HepG2 (cell line): ENCODE measurements around the gene FGD3. TPM values are rescaled to one million over a fixed set of nuclear protein-coding genes. Genes with fewer than 3 reads are reported as not detected.

Source experiments
- ATAC-seq: fragments of 200-7000 bp; cut with Tn5 transposase; 3 replicates; pipeline ENCODE4 v1.9.1; 2020; ENCODE audit warnings: mild to moderate bottlenecking, moderate library complexity
- BruUV-seq: library from RNA; stranded (reverse); fragments of 400-500 nt; replicated peaks from 2 replicates; lab custom pipeline; 2021; lab: Mats Ljungman, UMichigan
- CTCF ChIA-PET: fragments of 300-600 bp; formaldehyde crosslinking; extraction: SDS; loops from one replicate; lab custom pipeline; 2021; ENCODE audit warnings: low total read pairs, inconsistent platforms, low intra/inter-chr PET ratio; lab: Yijun Ruan, JAX
- POLR2A ChIA-PET: fragments of 350-600 bp; sonication (Branson Sonifier 250); formaldehyde crosslinking; loops from one replicate; lab custom pipeline; 2020; ENCODE audit warnings: antibody characterized with exemption, inconsistent platforms; lab: Yijun Ruan, JAX
- DNase-seq: peaks from one replicate; pipeline ENCODE4 v3.0.0-alpha.2; 2015; ENCODE audit warnings: low spot score
- FAIRE-seq: peaks from 3 replicates; lab custom pipeline; 2011; peaks lifted over from hg19 to GRCh38; lab: Jason Lieb, UNC
- H2AFZ ChIP-seq: one replicate; pipeline ENCODE4 v1.6.1; 2011; ENCODE audit warnings: low read length, inconsistent platforms
- H3K27ac ChIP-seq: fragments of 300-600 bp; 3 replicates; pipeline ENCODE4 v1.8.0; 2011; ENCODE audit warnings: mixed run types, mild to moderate bottlenecking, mixed read lengths, low read length, inconsistent platforms; ENCODE audit not compliant: insufficient read depth; ENCODE audit errors: extremely low read length
- H3K27me3 ChIP-seq, 2 experiments: fragments of 200-600 bp in 1 of 2; 2 replicates in 1 of 2; 3 replicates in 1 of 2; pipeline versions ENCODE4 v1.6.0 to v1.8.0; 2011; ENCODE audit warnings: low read length in 2 of 2, mild to moderate bottlenecking in 2 of 2, moderate library complexity in 2 of 2, inconsistent platforms in 1 of 2; ENCODE audit not compliant: insufficient read depth in 2 of 2, control insufficient read depth in 1 of 2
- H3K36me3 ChIP-seq, 2 experiments: fragments of 200-600 bp in 1 of 2; replicated peaks in 1 of 2; 2 replicates in 1 of 2; 3 replicates in 1 of 2; pipeline versions ENCODE4 v1.5.1 to v1.8.0; 2011; ENCODE audit warnings: low read length in 2 of 2, inconsistent platforms in 1 of 2; ENCODE audit not compliant: insufficient read depth in 2 of 2, control insufficient read depth in 1 of 2
- H3K4me1 ChIP-seq: 2 replicates; pipeline ENCODE4 v1.5.1; 2012; ENCODE audit warnings: low read length, inconsistent platforms; ENCODE audit not compliant: insufficient read depth
- H3K4me2 ChIP-seq: 2 replicates; pipeline ENCODE4 v1.6.0; 2011; ENCODE audit warnings: low read depth, low read length, inconsistent platforms
- H3K4me3 ChIP-seq, 3 experiments: fragments of 200-600 bp in 1 of 3; sonication (generic), shearing (Covaris generic) in 1 of 3; replicated peaks in 1 of 3; 2 replicates each; pipeline ENCODE4 v1.5.1; 2011 to 2016; ENCODE audit warnings: low read length in 3 of 3, inconsistent platforms in 2 of 3, low read depth in 2 of 3, mild to moderate bottlenecking in 2 of 3, control low read depth in 1 of 3, mixed read lengths in 1 of 3; ENCODE audit not compliant: insufficient read depth in 1 of 3
- H3K79me2 ChIP-seq: one replicate; pipeline ENCODE4 v1.6.1; 2011; ENCODE audit warnings: low read length, inconsistent platforms; ENCODE audit not compliant: insufficient read depth
- H3K9ac ChIP-seq: 2 replicates; pipeline ENCODE4 v1.6.0; 2011; ENCODE audit warnings: mild to moderate bottlenecking, low read depth, low read length, inconsistent platforms; ENCODE audit not compliant: insufficient read depth
- H3K9me3 ChIP-seq: 2 replicates; pipeline ENCODE4 v1.5.1; 2012; ENCODE audit warnings: mild to moderate bottlenecking, low read length
- H4K20me1 ChIP-seq: 2 replicates; pipeline ENCODE4 v1.6.0; 2011; ENCODE audit warnings: inconsistent platforms, mild to moderate bottlenecking, low read length, moderate library complexity; ENCODE audit not compliant: insufficient read depth
- CEBPG ChIP-seq: IDR thresholded peaks from 2 replicates; pipeline ENCODE4 v1.6.1; 2016
- KLF13 ChIP-seq: sonication (generic); formaldehyde crosslinking; IDR thresholded peaks from 2 replicates; pipeline ENCODE4 v1.4.0; 2020; ENCODE audit warnings: mild to moderate bottlenecking, missing genetic modification reagents
- MED13 ChIP-seq: sonication (generic); formaldehyde crosslinking; IDR thresholded peaks from 2 replicates; pipeline ENCODE4 v1.5.0; 2020; ENCODE audit warnings: missing genetic modification reagents
- MYC ChIP-seq: sonication (generic); formaldehyde crosslinking; IDR thresholded peaks from 2 replicates; pipeline ENCODE4 v1.9.0; 2021; ENCODE audit warnings: missing genetic modification reagents, borderline replicate concordance
- NFE2L2 ChIP-seq: fragments of 150-350 bp; IDR thresholded peaks from 2 replicates; pipeline ENCODE4 v1.6.1; 2014; ENCODE audit warnings: low read length
- RAD21 ChIP-seq: fragments of 450-650 bp; formaldehyde crosslinking; IDR thresholded peaks from 2 replicates; pipeline ENCODE4 v1.5.0; 2020; ENCODE audit warnings: mild to moderate bottlenecking
- RFXAP ChIP-seq: sonication (generic); formaldehyde crosslinking; IDR thresholded peaks from 2 replicates; pipeline ENCODE4 v1.4.0; 2020; ENCODE audit warnings: missing genetic modification reagents, borderline replicate concordance
- TFDP1 ChIP-seq: IDR thresholded peaks from 2 replicates; pipeline ENCODE4 v1.6.1; 2016; ENCODE audit warnings: missing compliant biosample characterization, missing genetic modification reagents, borderline replicate concordance
- ZBTB4 ChIP-seq: sonication (generic); formaldehyde crosslinking; IDR thresholded peaks from 2 replicates; pipeline ENCODE4 v1.4.0; 2020; ENCODE audit warnings: missing genetic modification reagents, mild to moderate bottlenecking, borderline replicate concordance
- ZFP41 ChIP-seq: sonication (generic); formaldehyde crosslinking; IDR thresholded peaks from 2 replicates; pipeline ENCODE4 v1.4.0; 2020; ENCODE audit warnings: mild to moderate bottlenecking, missing genetic modification reagents, borderline replicate concordance
- ZNF205 ChIP-seq: IDR thresholded peaks from 2 replicates; pipeline ENCODE4 v1.6.1; 2018; ENCODE audit warnings: missing biosample characterization, missing genetic modification reagents
- ZNF350 ChIP-seq: sonication (generic); formaldehyde crosslinking; IDR thresholded peaks from 2 replicates; pipeline ENCODE4 v1.4.0; 2020; ENCODE audit warnings: mild to moderate bottlenecking, low read depth, missing genetic modification reagents, borderline replicate concordance
- WGBS: methylation state at CpG from one replicate; pipeline ENCODE4 v1.1.6; 2017; ENCODE audit warnings: low lambda C conversion rate; 5-methylcytosine and 5-hydroxymethylcytosine counted together
- in situ Hi-C: cut with HindIII; loops from 2 replicates; pipeline ENCODE4 v1.10.0; 2017; ENCODE audit warnings: low pct_unique_long_range_greater_than_20kb; ENCODE audit not compliant: extremely low pct_ligation_motif_present
- intact Hi-C: fragments of 100-400 bp; cut with micrococcal nuclease; formaldehyde crosslinking; loops from one replicate; pipeline ENCODE4 v1.10.0; 2022; ENCODE audit not compliant: unreplicated experiment
- polyA plus RNA-seq, 8 experiments: library from polyadenylated mRNA; depleted of rRNA in 3 of 8; stranded (reverse) in 7 of 8; unstranded in 1 of 8; fragments of >200 nt; fragmentation: Illumina TruSeq in 4 of 8; extraction: Trizol in 4 of 8; gene quantifications; 2 replicates each; pipeline versions ENCODE4 v1.2.1 to v1.2.3, GENCODE V29; 2011 to 2016; ENCODE audit warnings: low read depth in 4 of 8, missing spikeins in 1 of 8, mixed read lengths in 1 of 8; ENCODE audit not compliant: insufficient read depth in 1 of 8
- total RNA-seq, 5 experiments: library from RNA; depleted of rRNA; stranded (reverse); fragments of >200 nt; fragmentation: Illumina TruSeq; extraction: Trizol; gene quantifications; 2 replicates each; pipeline ENCODE4 v1.2.3, GENCODE V29; 2016; ENCODE audit warnings: low read depth in 1 of 5
- TF ChIP-seq, protein P1 (sequence below): sonication (generic); formaldehyde crosslinking; IDR thresholded peaks from 2 replicates; pipeline ENCODE4 v1.5.0; 2020; ENCODE audit warnings: missing genetic modification reagents, mild to moderate bottlenecking, borderline replicate concordance
- TF ChIP-seq, protein P2 (sequence below): sonication (generic); formaldehyde crosslinking; IDR thresholded peaks from 2 replicates; pipeline ENCODE4 v1.4.0; 2020; ENCODE audit warnings: mild to moderate bottlenecking, missing genetic modification reagents, borderline replicate concordance

FGD3 gene
- total and polyA plus RNA-seq, 2 of the 13 experiments (the other 11 are each of a cell fraction or from before 2014, with no cell fraction given) = 0.53 to 1.1 TPM

- TF ChIP-seq, protein P1, sequence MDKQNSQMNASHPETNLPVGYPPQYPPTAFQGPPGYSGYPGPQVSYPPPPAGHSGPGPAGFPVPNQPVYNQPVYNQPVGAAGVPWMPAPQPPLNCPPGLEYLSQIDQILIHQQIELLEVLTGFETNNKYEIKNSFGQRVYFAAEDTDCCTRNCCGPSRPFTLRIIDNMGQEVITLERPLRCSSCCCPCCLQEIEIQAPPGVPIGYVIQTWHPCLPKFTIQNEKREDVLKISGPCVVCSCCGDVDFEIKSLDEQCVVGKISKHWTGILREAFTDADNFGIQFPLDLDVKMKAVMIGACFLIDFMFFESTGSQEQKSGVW (CRISPR knock-in tag) = no peak
- TF ChIP-seq RFXAP (CRISPR knock-in tag) (no peak), MYC (CRISPR knock-in tag) (no peak)
- TF ChIP-seq, all 625 proteins: peak for 0
Measured at GRCh38 chr9:93020771-93021670, 73.7 kb downstream of the FGD3 start (continued).

DNA sequence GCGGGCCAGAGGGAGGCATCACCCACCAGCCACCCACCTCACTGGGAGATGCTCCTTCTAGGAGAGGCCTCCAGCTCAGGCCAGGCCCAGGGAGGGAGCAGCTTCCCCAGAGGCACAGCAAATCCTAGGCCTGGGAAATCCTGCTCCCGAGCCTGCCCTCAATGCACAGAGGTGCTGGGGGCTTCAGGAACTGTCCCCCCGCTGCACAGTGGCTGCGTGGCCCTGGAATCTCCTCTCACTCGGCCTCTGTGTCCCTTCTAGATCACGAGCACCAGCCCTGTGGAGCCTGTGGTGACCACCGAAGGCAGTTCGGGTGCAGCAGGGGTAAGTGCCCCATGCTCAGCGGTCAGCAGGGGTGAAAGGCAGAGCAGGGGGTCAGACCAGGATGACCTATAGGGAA lies 74.7 kb downstream of the FGD3 start:
- ATAC-seq (no peak), FAIRE-seq (no peak), DNase-seq (no peak)
- Histone ChIP-seq H2AFZ (no peak overlapping the region), H3K9me3 (no peaks in the 10 kb centered on the region), H3K36me3 (no peaks in the 10 kb centered on the region), H3K79me2 (no peaks in the 10 kb centered on the region), H3K4me3 (no peak overlapping the region), H3K27me3 (no peaks in the 10 kb centered on the region), H3K27ac (no peak overlapping the region), H3K4me2 (no peak overlapping the region), H3K9ac (no peak overlapping the region), H3K4me1 (no peaks in the 10 kb centered on the region), H4K20me1 (no peaks in the 10 kb centered on the region)
- 48% methylated on average over 4 of the region's 9 CpGs for WGBS
- CTCF ChIA-PET = no interaction called here
- POLR2A ChIA-PET = no interaction called here
- BruUV-seq = no TSS peak
- in situ Hi-C loops (no loop called here), intact Hi-C loops (no loop called here)
- TF ChIP-seq, protein P1 (CRISPR knock-in tag) = no peak
- TF ChIP-seq TFDP1 (CRISPR knock-in tag) (no peak), RAD21 (no peak), CEBPG (CRISPR knock-in tag) (no peak), ZBTB4 (no peak), KLF13 (CRISPR knock-in tag) (no peak), NFE2L2 (no peak), ZNF350 (CRISPR knock-in tag) (no peak), ZFP41 (CRISPR knock-in tag) (no peak), ZNF205 (CRISPR knock-in tag) (no peak), MED13 (CRISPR knock-in tag) (no peak)
- TF ChIP-seq, protein P2, sequence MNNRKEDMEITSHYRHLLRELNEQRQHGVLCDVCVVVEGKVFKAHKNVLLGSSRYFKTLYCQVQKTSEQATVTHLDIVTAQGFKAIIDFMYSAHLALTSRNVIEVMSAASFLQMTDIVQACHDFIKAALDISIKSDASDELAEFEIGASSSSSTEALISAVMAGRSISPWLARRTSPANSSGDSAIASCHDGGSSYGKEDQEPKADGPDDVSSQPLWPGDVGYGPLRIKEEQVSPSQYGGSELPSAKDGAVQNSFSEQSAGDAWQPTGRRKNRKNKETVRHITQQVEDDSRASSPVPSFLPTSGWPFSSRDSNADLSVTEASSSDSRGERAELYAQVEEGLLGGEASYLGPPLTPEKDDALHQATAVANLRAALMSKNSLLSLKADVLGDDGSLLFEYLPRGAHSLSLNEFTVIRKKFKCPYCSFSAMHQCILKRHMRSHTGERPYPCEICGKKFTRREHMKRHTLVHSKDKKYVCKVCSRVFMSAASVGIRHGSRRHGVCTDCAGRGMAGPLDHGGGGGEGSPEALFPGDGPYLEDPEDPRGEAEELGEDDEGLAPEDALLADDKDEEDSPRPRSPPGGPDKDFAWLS = no peak
